OCI-M1 (cell line): ENCODE measurements around the gene SF3B5.
"Not testable (repeated sequence)": the region's sequence is repeated elsewhere in the genome, so short reads cannot be mapped to it uniquely, and the experiment has no call there.

ENCODE experiments used
- DNase-seq: peaks from one replicate; lab custom pipeline; 2025; lab: John Stamatoyannopoulos, UW

Gene SF3B5

GRCh38 chr6:144063744-144064401, 31.5 kb downstream of the SF3B5 start:
- peak; percentile 96 for DNase-seq

- peak; percentile 83 for DNase-seq
These were observed 32.1 kb downstream of the SF3B5 start for GRCh38 chr6:144063246-144063743.

DNA sequence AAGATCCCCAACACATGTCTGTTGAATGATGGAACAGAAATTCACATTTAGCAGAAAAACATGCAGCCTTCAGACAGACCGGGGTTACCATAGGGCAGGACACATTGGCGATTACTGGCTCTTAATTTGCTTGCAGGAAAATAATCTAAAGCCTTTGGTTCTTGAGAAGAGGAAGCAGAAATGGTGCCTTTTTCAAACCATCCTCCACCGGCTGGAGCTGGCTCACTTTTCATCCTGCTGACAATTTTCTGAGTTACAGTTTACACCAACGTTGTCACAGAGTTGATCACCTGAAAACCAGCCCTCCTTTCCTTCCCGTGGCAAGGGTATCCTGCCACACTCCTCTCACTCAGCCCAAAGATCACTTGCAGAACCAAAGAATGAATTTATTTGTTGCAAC, 32.6 kb downstream of the SF3B5 start:
- DNase-seq = peak; percentile 68

GRCh38 chr6:144059139-144059538, 36.2 kb downstream of the SF3B5 start:
- no peak for DNase-seq

DNA sequence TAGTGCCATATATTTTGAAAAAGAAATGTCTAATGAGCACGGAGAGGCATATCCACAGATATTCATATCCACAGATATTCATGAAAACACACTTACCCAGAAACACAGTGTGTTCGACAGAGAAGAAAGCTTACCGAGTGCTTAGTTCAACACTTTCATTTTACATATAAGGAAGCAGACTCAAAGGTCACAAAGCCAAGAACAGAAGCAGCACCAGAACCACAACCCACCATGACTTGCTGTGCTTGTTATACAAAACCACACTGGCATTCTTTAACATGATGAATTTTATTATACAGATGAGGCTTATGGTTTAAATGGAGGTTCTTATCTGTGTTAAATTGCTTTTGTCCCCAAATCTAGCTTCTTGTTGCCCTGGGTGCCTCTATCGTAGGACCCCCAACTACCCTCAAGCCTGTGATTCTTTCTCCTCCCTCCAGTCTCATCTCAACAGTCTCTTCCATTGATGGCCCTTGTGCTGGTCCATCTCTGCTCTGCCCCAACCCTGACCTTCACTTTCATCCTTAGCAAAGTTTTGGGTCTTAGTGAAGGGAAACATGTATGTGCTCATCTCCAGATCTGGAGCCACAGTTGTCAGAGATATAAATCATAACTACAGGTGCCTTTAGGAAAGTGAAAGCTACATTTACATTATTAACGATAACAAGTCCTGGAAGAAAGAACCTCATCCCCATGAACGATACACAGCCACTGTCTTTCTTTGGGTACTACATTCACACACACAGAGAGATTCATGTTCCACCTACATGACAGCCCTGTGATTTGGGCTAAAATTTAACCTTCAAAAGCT, 40.0 kb downstream of the SF3B5 start:
- DNase-seq = peak; percentile 83

DNA sequence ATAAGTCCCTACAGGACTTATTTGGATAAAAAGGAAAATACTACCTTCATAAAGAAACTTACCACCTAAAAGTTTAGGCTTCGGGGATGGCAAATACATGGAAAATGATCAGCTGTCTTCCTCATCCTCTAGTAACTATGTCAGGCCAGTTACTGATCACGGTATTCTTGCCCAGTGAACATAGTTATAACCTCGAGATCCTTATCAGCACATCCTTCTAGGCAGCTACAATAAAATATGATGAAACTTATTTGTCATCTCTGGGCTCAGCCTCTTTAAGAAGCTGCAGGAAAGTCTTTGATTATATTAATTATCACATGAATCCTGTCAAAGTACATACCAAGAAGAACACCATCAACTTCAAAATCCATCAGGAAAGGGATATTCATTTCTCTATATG, 41.8 kb downstream of the SF3B5 start:
- no peak for DNase-seq

GRCh38 chr6:144052488-144052887, 42.9 kb downstream of the SF3B5 start:
- DNase-seq = no peak

GRCh38 chr6:144049386-144049785, 46.0 kb downstream of the SF3B5 start:
- no peak for DNase-seq

GRCh38 chr6:144047688-144048087, 47.7 kb downstream of the SF3B5 start:
- no peak for DNase-seq

GRCh38 chr6:144046672-144047071, 48.7 kb downstream of the SF3B5 start:
- not testable (repeated sequence) for DNase-seq

GRCh38 chr6:144044989-144045388, 50.4 kb downstream of the SF3B5 start:
- not testable (repeated sequence) for DNase-seq
